Adipose tissue (tissue), 3 donors: ENCODE results near the gene VKORC1L1. TPM values are rescaled to one million over a fixed set of nuclear protein-coding genes. Genes with fewer than 3 reads are reported as not detected.
"Not testable (repeated sequence)": the region's sequence is repeated elsewhere in the genome, so short reads cannot be mapped to it uniquely, and the experiment has no call there.

Experiments used
- H3K27ac ChIP-seq: one replicate; pipeline ENCODE4 v1.5.1; 2013; ENCODE audit warnings: low read depth, low read length
- WGBS, 3 donors: extraction: QIAGEN DNeasy Blood & Tissue Kit; methylation state at CpG; one replicate each; pipeline ENCODE4 v1.1.7; 2013; 5-methylcytosine and 5-hydroxymethylcytosine counted together
- polyA plus RNA-seq, 3 donors: library from polyadenylated mRNA; stranded (reverse); fragments of 200-250 nt; gene quantifications; one replicate each; pipeline ENCODE4 v1.2.3, GENCODE V29; 2013
- donor health status: healthy with polysubstance abuse.
- donor health status: Bipolar disorder and iron deficiency.
- donor health status: healthy.

VKORC1L1 gene
- polyA plus RNA-seq, 3 donors: 10.4 to 66.8 (median 21.6) TPM

DNA sequence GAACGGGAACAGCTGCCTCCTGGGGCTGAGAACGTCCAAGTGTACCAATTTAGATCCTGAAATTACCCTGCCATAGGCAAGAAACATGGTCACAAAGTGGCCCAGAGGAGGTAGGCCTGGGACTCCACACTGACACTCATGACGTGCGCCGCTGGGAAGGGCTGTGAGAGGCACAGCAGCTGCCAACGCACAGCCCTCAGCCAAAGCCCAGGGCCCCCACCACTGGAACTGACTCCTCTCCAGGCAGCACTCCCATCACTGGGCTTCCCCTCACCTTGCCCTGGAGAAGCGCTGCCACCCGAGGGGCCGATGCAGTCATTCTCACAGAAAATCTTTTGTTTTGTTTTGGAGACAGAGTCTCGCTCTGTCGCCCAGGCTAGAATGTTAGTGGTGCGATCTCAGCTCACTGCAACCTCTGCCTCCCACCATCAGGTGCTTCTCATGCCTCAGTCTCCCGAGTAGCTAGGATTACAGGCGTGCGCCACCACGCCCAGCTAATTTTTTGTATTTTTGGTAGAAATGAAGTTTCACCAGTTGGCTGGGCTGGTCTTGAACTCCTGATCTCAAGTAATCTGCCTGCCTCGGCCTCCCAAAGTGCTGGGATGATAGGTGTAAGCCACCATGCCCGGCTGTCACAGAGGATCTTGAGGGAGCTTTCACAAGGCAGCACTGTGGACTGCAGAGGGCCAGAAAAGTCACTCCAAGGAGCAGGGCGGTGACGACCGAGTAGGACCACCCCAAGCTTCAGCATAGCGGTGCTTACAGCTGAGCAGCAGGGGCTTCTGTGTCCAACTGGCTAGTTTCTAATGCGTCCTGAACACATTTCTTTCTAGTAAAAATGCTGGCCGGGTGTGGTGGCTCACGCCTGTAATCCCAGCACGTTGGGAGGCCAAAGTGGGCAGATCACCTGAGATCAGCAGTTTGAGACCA is 95.6 kb downstream of the VKORC1L1 start:
- no peak overlapping the region for H3K27ac ChIP-seq
- WGBS, 3 donors: 94 to 95% (median 94%) methylated on average over 26 of the region's 26 CpGs

DNA sequence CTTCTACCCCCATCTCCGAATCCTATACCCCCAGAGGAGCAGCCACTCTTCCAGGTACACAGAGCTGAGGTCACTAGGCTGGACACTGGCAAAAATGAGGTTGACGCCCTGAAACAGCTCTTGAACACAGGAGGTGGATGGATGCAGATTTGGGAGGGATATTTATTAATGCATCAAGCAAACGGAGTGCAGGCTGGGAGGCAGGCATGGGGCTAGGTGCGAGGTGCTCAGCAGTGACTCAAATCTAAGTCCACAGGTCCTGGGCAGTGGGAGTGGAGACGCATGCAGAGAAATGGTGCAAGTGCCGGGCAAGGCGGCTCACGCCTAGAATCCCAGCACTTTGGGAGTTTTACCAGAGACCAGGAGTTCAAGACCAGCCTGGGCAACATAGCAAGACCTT is 98.1 kb downstream of the VKORC1L1 start:
- WGBS, 3 donors: 95 to 97% (median 95%) methylated on average over 8 of the region's 8 CpGs
- no peak overlapping the region for H3K27ac ChIP-seq

DNA sequence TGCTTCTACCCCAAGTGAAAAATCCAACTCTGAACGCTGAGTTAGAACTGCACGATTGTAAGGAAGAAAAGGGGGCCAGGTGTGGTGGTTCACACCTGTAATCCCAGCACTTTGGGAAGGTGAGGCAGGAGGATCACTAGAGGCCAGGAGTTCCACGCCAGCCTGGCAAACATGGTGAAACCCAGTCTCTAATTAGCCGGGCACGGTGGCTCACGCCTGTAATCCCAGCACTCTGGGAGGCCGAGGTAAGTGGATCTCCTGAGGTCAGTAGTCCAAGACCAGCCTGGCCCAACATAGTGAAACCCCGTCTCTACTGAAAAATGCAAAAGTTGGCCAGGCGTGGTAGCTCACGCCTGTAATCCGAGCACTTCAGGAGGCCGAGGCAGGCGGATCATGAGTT is 100.1 kb downstream of the VKORC1L1 start:
- no peak overlapping the region for H3K27ac ChIP-seq
- WGBS, 3 donors: 95 to 96% (median 96%) methylated on average over 13 of the region's 13 CpGs

DNA sequence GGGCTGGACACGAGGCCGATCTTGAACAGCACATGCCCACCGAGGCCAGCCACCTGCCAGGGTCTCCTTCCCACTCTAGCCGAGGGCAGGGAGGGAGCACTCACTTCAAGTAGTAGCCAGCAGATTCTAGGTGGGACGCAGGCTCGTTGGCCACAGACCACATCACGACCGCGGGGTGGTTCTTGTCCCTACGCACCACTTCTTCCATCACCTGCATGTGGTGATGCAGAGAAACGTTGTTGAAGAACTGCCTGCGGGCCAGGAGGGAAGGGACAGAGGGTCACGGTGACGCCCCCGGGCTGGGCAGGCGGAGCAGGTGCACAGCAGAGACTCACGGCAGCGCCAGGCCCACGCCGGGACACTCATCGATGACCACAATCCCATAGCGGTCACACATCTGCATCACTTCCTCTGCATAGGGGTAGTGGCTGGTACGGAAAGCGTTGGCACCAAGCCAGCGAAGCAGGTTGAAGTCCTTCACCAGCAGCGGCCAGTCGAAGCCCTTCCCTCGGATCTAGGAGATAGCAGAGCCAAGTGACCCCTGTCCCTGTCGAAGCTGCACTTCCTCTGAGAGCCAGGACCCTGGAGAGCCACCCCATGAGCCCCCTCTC is 101.4 kb downstream of the VKORC1L1 start:
- 91 to 92% (median 92%) methylated on average over 29 of the region's 29 CpGs for WGBS, 3 donors
- no peak overlapping the region for H3K27ac ChIP-seq

DNA sequence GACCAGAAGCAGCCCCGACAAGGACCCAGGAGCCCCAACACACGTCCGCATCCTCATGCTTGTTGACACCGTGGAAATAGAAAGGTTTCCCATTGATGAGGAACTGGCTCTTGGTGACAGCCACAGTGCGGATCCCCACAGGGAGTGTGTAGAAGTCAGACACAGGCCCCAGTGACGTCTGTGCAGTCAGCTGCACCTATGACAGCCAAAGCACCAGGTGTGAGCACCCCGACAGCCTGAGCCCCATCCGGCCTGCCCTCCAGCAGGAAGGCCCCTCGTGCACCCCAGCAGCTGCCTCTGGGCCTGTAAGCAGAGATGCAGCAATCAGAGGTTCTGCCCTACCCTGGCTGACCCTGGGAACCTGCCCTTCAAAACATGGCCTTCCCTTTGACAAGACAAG is 102.0 kb downstream of the VKORC1L1 start:
- H3K27ac ChIP-seq: no peak overlapping the region
- WGBS, 3 donors: 83 to 96% (median 84%) methylated on average over 9 of the region's 9 CpGs

DNA sequence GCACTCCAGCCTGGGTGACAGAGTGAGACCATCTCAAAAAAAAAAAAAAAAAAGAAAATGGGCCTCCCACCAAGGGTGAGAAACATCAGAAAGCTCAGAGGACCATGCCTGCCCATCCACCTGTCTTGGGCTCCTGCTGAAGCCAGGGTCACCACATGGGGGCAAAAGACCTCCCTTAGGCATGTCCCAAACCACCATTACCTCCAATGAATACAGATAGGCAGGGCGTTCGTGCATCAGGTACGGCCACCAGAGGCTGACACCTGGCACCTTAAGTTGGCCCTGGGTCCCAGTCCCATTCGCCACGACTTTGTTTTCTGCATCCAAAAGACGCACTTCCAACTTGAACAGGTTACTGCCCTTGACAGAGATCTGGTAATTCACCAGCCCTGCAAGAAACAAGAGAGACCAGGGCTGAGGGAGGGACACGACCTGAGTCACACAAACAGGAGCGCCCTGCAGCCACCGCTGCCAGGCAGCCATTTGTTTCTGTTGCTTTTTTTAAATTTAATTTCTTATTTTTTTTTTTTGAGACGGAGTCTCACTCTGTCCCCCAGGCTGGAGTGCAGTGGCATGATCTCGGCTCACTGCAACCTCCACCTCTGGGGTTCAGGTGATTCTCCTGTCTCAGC is 103.1 kb downstream of the VKORC1L1 start:
- WGBS, 3 donors: 94 to 98% (median 94%) methylated on average over 11 of the region's 11 CpGs
- H3K27ac ChIP-seq: no peak overlapping the region

DNA sequence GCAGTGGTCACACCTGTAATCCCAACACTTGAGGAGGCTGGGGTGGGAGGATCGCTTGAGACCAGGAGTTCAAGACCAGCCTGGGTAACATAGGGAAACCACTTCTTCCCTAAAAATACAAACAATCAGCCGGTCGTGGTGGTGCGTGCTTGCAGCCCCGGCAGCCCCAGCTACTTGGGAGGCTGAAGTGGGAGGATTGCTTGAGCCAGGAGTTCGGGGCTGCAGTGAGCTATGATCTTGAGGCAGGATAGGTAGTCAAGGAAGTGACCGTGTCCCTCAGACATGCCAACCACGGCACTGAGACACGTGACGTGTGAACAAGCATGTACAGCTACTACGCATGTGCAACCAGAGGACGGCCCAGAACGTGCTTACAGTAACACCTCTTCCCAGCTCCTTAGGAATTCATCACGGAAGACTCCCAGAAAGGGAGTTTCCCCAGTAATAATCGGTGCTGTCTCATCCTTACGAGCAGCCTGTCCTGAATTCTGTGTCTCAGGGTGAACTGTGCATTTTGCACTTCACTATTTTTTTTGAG is 103.9 kb downstream of the VKORC1L1 start:
- H3K27ac ChIP-seq: no peak overlapping the region
- 93% methylated on average over 16 of the region's 16 CpGs for WGBS, 3 donors

DNA sequence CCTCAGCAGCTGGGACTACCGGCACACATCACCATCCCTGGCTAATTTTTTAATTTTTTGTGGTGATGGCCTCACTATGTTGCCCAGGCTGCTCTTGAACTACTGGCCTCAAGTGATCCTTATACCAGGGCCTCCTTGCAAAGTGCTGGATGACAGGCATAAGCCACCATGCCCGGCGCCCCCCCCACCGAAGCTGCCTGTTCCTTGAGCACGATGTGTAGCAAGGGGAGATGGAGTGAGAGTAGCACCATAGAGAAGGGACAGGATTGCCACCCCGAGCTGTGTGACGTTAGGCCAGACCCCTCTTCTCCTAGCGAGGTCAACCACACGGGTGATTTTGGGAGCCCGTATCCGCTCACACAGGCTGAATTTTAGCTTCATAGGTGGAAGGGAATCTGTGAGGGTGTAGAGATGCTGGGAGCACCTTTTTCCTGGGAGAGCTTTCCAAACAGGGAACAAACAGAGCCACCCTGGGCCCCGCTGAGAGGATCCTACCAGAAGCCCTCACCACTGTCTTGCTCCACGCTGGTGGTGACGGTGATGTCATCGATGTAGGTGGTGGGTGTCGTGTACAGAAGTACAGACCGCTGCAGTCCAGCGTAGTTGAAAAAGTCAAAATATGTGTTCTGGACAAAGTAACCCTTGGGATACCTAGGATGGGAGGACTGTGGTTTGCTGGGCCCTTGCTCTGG is 106.2 kb downstream of the VKORC1L1 start:
- no peak overlapping the region for H3K27ac ChIP-seq
- 95 to 96% (median 95%) methylated on average over 18 of the region's 18 CpGs for WGBS, 3 donors

DNA sequence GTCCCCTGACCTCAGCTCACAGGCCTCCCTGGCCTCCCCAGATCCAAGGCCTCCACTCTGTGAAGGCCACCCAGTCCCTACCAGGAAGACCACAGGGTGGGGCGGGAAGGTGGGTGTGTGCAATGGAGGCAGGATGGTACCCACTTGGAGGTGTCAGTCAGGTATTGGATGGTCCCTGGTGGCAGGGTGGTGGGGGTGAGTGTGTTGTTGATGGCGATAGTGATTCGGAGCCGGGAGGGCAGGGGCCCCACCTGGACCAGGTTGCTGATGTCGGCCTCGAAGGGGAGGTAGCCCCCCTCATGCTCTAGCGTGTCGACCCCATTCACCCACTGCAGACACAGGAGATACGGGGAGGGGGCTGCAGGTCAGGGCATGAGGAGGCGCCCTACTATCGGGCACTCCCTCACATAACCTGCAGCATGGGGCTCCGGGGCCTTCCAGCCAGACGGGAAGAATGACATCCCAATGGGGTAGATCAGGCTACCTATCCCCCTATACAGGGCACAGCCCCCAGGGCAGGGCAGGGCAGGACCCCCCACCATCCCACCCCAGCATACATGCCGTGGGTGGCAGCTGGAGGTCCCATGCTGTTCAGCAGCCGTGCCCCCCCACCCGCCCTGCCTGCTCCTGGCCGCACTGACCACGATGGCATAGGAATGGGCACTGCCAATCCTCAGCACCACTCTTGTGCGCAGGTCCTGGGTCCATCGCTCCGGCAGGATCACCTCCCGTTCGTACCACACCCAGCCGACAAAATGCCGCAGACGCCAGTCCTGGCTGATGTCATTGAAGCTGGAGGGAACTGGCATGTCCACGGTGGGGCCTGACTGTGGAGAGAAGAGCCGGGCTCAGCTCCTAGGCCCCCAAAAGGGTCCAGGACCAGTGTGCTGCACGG is 107.0 kb downstream of the VKORC1L1 start:
- H3K27ac ChIP-seq: no peak overlapping the region
- 91 to 93% (median 93%) methylated on average over 28 to 29 of the region's 29 CpGs for WGBS, 3 donors

DNA sequence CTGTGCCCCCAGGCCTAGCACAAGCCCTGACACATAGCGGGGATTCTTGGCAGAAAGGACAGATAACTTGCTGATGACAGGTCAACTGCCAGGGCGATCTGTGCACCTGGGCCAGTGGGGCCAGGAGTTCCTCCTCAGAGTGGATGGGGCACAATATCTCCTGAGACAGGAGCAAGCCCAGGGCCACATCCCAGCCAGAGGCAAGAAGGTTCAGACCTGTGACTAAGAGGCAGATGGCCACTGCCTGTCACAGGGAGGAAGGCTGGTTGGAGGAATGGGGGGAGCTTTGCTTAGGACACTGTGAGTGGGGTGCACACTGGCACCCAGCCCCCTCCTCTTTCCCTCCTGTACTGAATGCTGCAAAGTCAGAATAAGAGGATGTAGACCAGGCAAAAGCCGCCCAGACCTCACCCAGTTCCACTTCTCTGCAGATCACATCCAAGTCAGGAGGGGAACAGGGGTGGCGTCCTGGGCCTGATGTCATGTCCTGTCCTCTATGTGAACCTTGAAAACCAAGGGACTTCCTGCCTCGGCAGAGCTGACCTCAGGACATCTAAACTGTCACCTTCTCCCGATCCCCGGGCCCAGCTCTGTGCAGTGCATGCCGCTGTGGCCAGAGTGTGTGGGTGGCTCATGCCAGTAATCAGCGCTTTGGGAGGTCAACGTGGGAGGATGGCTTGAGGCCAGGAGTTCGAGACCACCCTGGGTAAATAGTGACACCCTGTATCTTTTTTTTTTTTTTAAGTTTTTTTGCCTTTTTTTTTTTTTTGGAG is 107.8 kb downstream of the VKORC1L1 start:
- WGBS, 3 donors: 30 to 56% (median 38%) methylated on average over 11 of the region's 11 CpGs
- no peak overlapping the region for H3K27ac ChIP-seq

DNA sequence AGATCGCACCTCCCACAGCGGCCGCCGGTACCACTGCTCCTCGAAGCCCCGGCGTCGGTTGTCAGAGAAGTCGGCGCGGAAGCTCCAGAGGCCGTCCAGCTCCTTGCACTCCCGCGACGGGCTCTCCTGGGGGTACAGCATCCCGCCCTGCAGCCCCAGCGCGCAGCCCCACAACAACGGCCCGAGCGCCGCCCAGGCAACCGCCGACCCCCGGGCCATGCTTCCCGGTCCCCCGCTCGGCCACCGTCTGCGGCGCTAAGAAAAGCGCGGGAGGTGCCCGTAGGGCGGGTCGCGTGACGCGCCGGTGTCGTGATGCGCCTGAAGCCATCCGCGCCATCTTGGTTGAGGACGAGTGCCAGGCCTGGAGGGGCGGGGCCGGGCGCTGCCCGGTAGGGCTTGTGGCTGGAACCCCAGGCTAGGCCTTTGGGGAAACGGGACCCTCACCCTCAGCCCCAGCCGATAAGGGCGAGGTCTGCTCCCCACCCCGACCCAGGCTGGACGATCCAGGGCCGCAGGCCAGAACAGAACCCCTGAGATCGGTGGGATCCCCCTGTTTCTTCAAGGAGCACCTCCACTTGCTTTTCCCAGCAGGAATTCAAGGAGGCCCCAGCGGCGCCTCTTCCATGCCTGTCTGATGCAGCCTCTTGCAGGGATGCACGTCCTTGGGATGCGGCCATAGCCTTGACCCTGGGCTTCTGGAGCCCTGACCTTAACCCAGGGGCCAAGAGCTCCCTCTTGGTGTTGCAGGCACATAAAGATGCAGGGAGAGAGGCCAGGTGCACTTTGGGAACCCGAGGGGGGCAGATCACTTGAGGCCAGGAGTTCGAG is 109.3 kb downstream of the VKORC1L1 start, which contains the start of gene GUSB:
Gene GUSB, minus strand, starts transcription at position 249 of the 828 bp plus-strand sequence. Its CDS starts 30 bp downstream, at position 219.
- WGBS, 3 donors: 3 to 5% (median 4%) methylated on average over 59 to 62 of the region's 62 CpGs
- peak within 1 kb of the TSS; percentile 64 for H3K27ac ChIP-seq

DNA sequence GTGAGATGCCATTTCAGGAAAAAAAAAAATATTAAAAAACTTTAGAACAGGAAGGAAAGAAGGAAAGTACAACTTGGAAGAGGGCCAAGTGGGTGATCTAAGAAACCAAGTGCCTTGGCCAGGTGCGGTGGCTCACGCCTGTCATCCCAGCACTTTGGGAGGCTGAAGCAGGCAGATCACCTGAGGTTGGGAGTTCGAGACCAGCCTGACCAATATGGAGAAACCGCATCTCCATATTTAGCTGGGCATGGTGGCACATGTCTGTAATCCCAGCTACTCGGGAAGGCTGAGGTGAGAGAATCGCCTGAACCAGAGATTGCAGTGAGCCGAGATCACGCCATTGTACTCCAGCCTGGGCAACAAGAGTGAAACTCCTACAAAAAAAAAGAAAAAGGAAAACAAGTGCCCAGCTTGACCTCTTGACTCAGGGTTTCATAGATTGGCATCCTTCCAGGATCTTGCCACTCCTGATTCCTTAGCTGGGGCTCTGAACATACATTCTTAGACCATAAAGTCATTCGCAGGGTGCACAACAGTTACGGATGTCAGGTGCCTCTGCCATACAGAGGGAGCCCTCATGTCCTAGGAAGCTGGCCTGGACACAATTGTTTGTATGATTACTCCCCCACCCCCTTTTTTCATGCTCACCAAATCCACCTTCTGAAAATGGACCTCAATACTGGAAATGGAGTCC is 111.2 kb downstream of the VKORC1L1 start:
- H3K27ac ChIP-seq: no peak overlapping the region
- 91 to 97% (median 95%) methylated on average over 10 of the region's 10 CpGs for WGBS, 3 donors

DNA sequence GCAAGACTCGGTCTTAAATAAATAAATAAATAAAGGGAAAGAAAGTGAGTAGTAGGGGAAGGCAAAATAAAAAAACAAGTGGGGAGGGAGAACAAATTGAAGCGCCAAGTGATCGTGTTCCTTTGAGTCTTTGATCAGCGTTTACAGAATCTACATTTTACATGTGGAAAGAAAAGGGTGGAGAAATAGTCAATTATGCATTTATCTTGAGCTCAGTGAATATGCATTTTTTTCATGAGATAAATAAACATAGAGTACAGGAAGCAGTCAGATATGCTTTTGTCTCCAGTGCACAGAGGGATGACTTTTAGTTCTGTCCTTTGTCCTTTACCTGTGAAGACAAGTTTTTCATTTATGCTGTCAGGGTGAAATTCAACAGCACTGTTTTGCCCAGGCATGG is 115.2 kb downstream of the VKORC1L1 start:
- WGBS, 3 donors: 76 to 87% (median 84%) methylated on average over 4 of the region's 4 CpGs
- H3K27ac ChIP-seq: no peak overlapping the region

DNA sequence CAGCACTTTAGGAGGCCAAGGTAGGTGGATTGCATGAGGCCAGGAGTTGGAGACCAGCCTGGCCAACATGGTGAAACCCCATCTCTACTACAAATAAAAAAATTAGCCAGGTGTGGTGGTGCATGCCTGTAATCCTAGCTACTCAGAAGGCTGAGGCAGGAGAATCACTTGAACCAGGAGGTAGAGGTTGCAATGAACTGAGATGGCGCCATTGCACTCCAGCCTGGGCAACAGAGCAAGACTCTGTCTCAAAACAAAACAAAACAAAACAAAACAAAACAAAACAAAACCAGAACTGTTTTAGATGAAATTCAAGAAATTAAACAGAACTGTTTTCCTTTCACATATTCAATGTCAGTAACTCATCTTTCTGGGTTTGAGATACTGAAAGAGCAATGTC is 115.6 kb downstream of the VKORC1L1 start:
- 88 to 95% (median 91%) methylated on average over 1 of the region's 1 CpG for WGBS, 3 donors
- H3K27ac ChIP-seq: not testable (repeated sequence)

DNA sequence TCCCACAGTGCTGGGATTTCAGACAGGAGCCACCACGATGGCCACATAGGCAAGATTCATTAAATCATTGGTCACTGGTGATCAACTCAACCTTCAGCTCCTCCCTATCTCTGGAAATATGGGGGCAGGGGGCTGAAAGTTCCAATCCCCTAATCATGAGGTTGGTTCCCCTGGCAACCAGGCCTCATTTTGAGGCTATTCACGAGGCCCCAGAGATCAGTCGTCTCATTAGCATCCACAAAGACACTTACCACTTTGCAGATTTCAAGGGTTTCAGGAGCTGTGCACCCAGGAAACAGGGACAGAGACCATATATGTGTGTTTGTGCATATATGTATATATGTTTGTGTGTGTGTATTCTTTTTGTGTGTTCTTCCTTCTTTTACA is 116.8 kb downstream of the VKORC1L1 start:
- 75 to 81% (median 75%) methylated on average over 3 of the region's 3 CpGs for whole genome bisulfite sequencing, 3 donors

More for the DNA sequence above, 116.8 kb downstream of the VKORC1L1 start:
- no peak overlapping the region for H3K27ac ChIP-seq
